Measurements from ENCODE around the gene GGTLC2. TPM values are rescaled to one million over a fixed set of nuclear protein-coding genes. Genes with fewer than 3 reads are reported as not detected.

The GGTLC2 gene
- total and polyA plus RNA-seq, 2 experiments from 2014 or later, result 0.37 TPM; not detected in 1

- H3K4me2 ChIP-seq, result no peak overlapping the region
- peaks cover 2% of the 10 kb centered on the region for H3K27me3 ChIP-seq
- TF ChIP-seq EZH2phosphoT487 (IDR thresholded peaks at IDR 0.05; ENCODE audit: low read depth, severe bottlenecking, unreplicated experiment) (no peak), EZH2 (IDR thresholded peaks at IDR 0.05; ENCODE audit: borderline replicate concordance) (no peak), CTCF (IDR thresholded peaks at IDR 0.05; ENCODE audit: poor library complexity) (no peak)
- no peak overlapping the region for H2AFZ ChIP-seq
- no peaks in the 10 kb centered on the region for H3K9me3 ChIP-seq (ENCODE audit: low read depth)
- no peaks in the 10 kb centered on the region for H3K36me3 ChIP-seq (replicated peaks; ENCODE audit: insufficient read depth, low read depth)
- DNase-seq (ENCODE audit: low spot score), result no peak
- no peaks in the 10 kb centered on the region for H3K4me1 ChIP-seq (ENCODE audit: insufficient read depth)
- H3K27ac ChIP-seq, result no peak overlapping the region
- no peaks in the 10 kb centered on the region for H4K20me1 ChIP-seq (ENCODE audit: insufficient read depth, poor library complexity, severe bottlenecking)
- no peaks in the 10 kb centered on the region for H3K9me2 ChIP-seq (replicated peaks; ENCODE audit: insufficient read depth)
- H3K4me3 ChIP-seq, result no peak overlapping the region
- WGBS (ENCODE audit: low lambda C conversion rate, missing lambda C conversion rate), result 95% methylated on average over 1 of the region's 1 CpG
- H3K79me2 ChIP-seq, result no peaks in the 10 kb centered on the region
Measured at GRCh38 chr22:22657712-22658111, 13.3 kb downstream of the GGTLC2 start.

- TF ChIP-seq CTCF (IDR thresholded peaks at IDR 0.05; ENCODE audit: poor library complexity) (no peak), EZH2phosphoT487 (IDR thresholded peaks at IDR 0.05; ENCODE audit: low read depth, severe bottlenecking, unreplicated experiment) (no peak), EZH2 (IDR thresholded peaks at IDR 0.05; ENCODE audit: borderline replicate concordance) (no peak)
- Histone ChIP-seq H3K9me3 (ENCODE audit: low read depth) (no peaks in the 10 kb centered on the region), H3K4me2 (no peak overlapping the region), H3K9me2 (replicated peaks; ENCODE audit: insufficient read depth) (no peaks in the 10 kb centered on the region), H3K27me3 (peaks cover 2% of the 10 kb centered on the region), H3K4me1 (ENCODE audit: insufficient read depth) (no peaks in the 10 kb centered on the region), H2AFZ (no peak overlapping the region), H3K4me3 (no peak overlapping the region), H3K79me2 (no peaks in the 10 kb centered on the region), H3K27ac (no peak overlapping the region), H4K20me1 (ENCODE audit: insufficient read depth, poor library complexity, severe bottlenecking) (no peaks in the 10 kb centered on the region), H3K36me3 (replicated peaks; ENCODE audit: insufficient read depth, low read depth) (no peaks in the 10 kb centered on the region)
- no peak for DNase-seq (ENCODE audit: low spot score)
- 88% methylated on average over 4 of the region's 4 CpGs for WGBS (ENCODE audit: low lambda C conversion rate, missing lambda C conversion rate)
Measured at GRCh38 chr22:22661275-22661674, 16.9 kb downstream of the GGTLC2 start.

- no peaks in the 10 kb centered on the region for H3K4me1 ChIP-seq (ENCODE audit: insufficient read depth)
- H3K27ac ChIP-seq, result no peak overlapping the region
- H3K27me3 ChIP-seq, result peaks cover 2% of the 10 kb centered on the region
- no peaks in the 10 kb centered on the region for H3K9me3 ChIP-seq (ENCODE audit: low read depth)
- no peaks in the 10 kb centered on the region for H3K36me3 ChIP-seq (replicated peaks; ENCODE audit: insufficient read depth, low read depth)
- 86% methylated on average over 3 of the region's 3 CpGs for WGBS (ENCODE audit: low lambda C conversion rate, missing lambda C conversion rate)
- H4K20me1 ChIP-seq (ENCODE audit: insufficient read depth, poor library complexity, severe bottlenecking), result no peaks in the 10 kb centered on the region
- H3K9me2 ChIP-seq (replicated peaks; ENCODE audit: insufficient read depth), result no peaks in the 10 kb centered on the region
- H3K79me2 ChIP-seq, result no peaks in the 10 kb centered on the region
- no peak overlapping the region for H2AFZ ChIP-seq
- no peak for TF ChIP-seq CTCF (IDR thresholded peaks at IDR 0.05; ENCODE audit: poor library complexity)
- TF ChIP-seq EZH2phosphoT487 (IDR thresholded peaks at IDR 0.05; ENCODE audit: low read depth, severe bottlenecking, unreplicated experiment), result no peak
- TF ChIP-seq EZH2 (IDR thresholded peaks at IDR 0.05; ENCODE audit: borderline replicate concordance), result no peak
- no peak for DNase-seq (ENCODE audit: low spot score)
- no peak overlapping the region for H3K4me3 ChIP-seq
- no peak overlapping the region for H3K4me2 ChIP-seq
Measured at GRCh38 chr22:22662095-22662494, 17.7 kb downstream of the GGTLC2 start.
